HG02870 (cell line): ENCODE data around the gene GABRB1.
"Not testable (repeated sequence)": the region's sequence is repeated elsewhere in the genome, so short reads cannot be mapped to it uniquely, and the experiment has no call there.

Source experiments
- ATAC-seq: cut with Tn5 transposase; IDR thresholded peaks from one replicate; pipeline ENCODE4 v1.9.1; 2021; ENCODE audit warnings: mild to moderate bottlenecking, moderate library complexity; ENCODE audit not compliant: unreplicated experiment

The GABRB1 gene

GRCh38 chr4:47278631-47279030, 247.3 kb downstream of the GABRB1 start:
- no peak for ATAC-seq

DNA sequence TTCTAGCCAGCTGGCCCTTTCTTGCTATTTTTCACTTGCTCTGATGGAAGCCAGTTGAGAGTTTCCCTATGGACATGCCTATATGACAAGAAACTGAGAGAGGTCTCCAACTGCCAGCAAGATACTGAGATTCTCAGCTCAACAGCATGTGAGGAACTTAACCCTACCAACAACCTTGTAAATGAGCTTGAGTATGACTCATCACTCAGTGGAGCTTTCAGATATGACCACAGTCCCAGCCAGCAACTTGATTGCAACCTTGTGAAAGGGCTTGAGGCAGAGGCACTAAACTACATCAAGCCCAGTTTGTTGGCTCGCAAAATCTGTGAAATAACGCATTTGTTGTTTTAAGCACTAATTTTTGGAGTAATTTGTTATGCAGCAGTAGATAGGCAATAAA, 256.4 kb downstream of the GABRB1 start:
- peak; percentile 71 for ATAC-seq

DNA sequence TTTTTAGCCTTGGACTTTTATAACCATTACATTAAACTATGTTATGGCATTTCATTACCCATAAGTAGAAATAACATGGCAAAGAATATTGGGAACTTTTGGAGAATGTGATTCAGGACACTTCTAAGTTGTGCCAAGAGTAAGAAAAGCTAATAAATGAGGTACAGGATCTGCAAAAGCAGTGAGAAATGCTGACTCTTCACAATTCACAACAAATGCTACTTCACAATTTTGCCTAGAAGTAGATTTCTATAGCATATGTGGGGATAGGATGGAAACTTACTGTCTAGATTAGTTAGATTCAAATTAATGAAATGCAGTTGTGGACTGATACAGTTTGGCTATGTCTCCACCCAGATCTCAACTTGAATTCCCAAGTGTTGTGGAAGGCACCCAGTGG, 258.4 kb downstream of the GABRB1 start:
- ATAC-seq: no peak

DNA sequence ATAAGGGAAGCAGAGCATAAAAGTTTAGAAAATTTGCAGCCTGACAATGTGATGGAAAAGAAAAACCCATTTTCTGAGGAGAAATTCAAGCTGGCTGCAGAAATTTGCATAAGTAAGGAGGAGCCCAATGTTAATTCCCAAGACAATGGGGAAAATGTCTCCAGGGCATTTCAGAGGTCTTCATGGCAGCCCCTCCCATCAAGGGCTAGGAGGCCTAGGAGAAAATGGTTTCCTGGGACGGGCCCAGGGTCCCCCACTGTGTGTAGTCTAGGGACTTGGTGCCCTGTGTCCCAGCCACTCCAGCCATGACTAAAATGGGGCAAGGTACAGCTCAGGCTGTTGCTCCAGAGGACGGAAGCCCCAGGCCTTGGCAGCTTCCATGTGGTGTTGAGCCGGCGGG, 259.5 kb downstream of the GABRB1 start:
- ATAC-seq: not testable (repeated sequence)

- ATAC-seq: no peak
Observed at GRCh38 chr4:47309165-47309564, 277.8 kb downstream of the GABRB1 start.

DNA sequence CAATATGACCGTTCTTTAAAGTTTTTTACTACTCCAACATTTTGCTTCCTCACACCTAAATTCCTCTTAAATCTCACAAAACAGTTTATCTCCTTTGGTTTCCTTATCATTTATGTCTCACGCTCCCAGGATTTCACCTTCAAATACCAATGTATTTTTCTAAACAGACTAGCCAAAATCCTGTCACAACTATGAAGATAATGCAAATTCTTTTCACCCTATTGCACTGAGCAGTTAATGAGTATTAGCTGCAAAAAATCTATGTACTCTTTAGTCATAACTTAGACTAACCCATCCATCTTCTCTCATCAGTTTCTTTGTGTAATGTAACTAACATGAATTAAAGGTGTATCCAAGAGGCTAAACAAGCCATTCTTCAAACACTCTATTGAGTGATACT, 280.8 kb downstream of the GABRB1 start:
- ATAC-seq: no peak

- ATAC-seq: no peak
Observed at GRCh38 chr4:47313384-47313783, 282.0 kb downstream of the GABRB1 start.

DNA sequence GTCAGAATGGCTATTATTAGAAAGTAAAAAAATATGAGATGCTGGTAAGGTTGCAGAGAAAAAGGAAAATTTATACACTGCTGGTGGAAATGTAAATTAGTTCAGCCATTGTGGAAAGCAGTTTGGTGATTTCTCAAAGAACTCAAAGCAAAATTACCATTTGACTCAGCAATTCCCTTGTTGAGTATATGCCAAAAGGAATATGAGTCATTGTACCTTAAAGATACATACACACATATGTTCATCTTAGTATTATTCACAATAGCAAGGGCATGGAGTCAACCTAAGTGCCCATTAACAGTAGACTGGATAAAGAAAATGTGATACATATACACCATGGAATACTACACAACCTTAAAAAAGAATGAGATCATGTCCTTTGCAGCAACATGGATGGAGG, 284.0 kb downstream of the GABRB1 start:
- ATAC-seq: peak; percentile 85

DNA sequence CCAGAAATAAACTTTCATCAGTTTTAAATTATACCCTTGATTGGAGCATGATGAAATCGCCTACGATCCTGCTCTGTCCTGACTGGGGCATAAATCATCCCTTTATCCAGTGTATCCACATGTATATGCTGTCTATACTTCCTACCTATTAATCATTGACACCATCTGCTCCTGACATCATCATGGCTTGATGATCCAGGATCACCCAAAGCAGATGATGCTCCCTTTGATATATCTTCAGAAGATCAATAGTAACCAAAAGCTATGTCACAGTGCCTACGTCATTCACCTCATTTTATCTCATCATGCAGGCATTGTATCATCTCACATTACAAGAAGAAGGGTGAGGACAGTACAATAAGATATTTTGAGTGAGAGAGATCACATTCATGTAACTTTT, 294.7 kb downstream of the GABRB1 start:
- no peak for ATAC-seq

DNA sequence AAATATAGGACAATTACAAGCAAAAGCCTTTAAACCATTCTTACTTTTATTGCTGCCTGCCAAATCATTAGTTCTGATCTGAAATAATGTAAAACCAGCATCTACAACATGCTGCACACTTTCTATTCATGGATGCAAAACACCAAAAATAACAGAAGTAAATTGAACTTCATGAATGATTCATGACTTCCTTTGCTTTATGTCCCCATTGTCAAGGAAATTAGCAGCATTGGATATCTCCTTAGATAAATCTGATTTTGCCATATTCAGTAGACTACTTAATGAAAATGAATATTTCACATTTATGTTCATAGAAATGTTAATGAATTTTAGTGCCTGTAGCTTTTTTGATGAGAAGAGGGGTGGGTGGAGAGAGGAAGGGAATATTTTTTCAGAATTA, 299.5 kb downstream of the GABRB1 start:
- no peak for ATAC-seq

DNA sequence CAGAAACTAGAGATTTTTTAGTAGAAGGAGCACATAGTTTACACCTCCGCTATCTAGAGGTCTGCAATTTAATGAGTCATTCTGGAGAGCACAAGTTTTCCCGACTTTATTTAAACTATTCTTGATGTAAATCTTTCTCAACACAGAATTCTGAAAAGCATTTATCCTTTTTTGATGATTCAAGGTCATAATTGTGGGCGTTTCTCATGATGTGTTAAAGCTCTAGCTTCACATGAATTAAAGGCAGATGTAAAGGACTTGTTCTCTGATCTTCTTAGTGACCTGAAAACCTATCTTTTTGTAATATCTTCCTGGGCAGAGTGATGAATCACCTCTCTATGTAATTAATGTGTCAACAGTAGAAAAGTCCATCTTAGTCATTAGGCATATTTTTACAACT, 303.3 kb downstream of the GABRB1 start:
- no peak for ATAC-seq

- no peak for ATAC-seq
Observed at GRCh38 chr4:47337893-47338292, 306.5 kb downstream of the GABRB1 start.

GRCh38 chr4:47340914-47341313, 309.5 kb downstream of the GABRB1 start:
- no peak for ATAC-seq

- no peak for ATAC-seq
Observed at GRCh38 chr4:47342796-47343195, 311.4 kb downstream of the GABRB1 start.

DNA sequence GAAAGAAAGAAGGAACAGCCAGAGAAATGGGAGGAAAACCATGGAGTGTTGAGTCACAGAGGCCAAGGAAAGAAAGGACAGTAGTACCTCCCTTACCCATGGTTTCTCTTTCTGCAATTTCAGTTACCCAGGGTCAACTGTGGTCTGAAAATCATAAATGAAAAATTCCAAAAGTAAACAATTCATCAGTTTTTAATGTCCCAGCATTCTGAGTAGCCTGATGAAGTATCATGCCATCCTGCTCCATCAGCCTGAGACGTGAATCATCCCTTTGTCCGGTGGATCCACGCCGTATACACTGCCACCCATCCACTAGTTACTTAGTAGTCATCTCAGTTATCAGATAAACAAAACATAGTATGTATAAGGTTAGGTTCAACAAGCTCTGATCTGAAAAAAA, 318.0 kb downstream of the GABRB1 start:
- no peak for ATAC-seq

- no peak for ATAC-seq
Observed at GRCh38 chr4:47355568-47355967, 324.2 kb downstream of the GABRB1 start.

GRCh38 chr4:47359891-47360290, 328.5 kb downstream of the GABRB1 start:
- no peak for ATAC-seq

DNA sequence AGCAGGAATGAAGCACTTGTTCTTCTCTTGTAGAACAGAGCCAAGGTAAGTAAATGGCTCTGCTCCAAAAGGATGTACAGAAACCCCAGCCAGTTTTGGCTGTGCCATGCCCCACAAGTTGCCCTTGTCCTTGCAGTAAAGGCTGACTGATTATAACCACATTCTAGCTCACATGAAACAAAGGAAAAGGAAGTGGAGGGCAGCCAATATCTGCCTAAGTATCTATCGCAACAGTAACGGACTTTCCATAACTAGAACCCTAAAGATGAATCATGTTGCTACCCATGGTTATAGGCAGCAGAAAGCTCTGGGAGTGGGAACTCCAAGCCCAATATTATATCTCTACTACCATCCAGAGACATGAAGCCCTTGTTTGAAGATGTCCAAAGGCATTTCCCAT, 336.4 kb downstream of the GABRB1 start:
- ATAC-seq: no peak

- ATAC-seq: no peak
Observed at GRCh38 chr4:47368211-47368610, 336.8 kb downstream of the GABRB1 start.

DNA sequence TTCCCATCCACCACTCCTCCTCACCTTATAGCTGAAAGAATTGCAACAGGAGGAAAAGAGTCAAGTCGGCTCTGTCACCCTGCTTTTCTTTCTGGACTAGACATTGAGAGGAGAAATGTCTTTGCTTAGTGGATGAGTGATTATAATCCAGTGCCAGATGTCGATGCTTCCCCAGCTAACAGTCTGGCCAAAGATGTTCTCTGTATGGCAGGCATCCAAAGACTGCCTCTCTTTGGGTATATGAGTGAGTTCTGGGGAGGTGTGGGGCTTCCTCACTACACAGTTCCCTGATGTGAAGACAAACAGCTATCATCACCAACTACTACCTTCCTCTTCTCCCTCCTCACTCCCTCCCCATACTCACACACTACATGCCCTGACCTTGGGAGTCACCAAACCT, 341.2 kb downstream of the GABRB1 start:
- no peak for ATAC-seq

- ATAC-seq: peak; percentile 76
Observed at GRCh38 chr4:47373174-47373573, 341.8 kb downstream of the GABRB1 start.

GRCh38 chr4:47373709-47374108, 342.3 kb downstream of the GABRB1 start:
- no peak for ATAC-seq

DNA sequence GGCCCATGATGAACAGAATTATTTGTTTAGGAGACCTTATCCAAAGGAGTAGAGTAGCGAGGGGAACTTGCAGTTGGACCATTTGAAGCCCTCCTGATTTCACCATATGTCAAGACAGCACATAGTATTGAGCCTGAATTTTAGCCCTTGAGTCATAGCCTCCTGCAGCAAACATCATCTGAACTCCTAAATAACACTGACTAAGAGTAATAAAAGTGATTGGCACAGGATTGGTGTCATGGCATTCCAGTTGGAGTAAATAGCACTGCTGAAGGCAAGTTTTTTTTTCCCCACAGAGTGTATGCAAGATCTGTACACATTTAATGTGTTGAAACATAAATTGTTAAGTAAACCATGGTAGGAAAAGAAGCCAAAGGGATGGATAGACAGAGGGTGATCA, 343.1 kb downstream of the GABRB1 start:
- ATAC-seq: no peak

GRCh38 chr4:47378021-47378530, 346.7 kb downstream of the GABRB1 start:
- not testable (repeated sequence) for ATAC-seq
